NCI-H460 (cell line): ENCODE results near the gene ATRX. TPM values are rescaled to one million over a fixed set of nuclear protein-coding genes. Genes with fewer than 3 reads are reported as not detected.
"Not testable (repeated sequence)": the region's sequence is repeated elsewhere in the genome, so short reads cannot be mapped to it uniquely, and the experiment has no call there.

Experiments used
- DNase-seq: peaks from one replicate; pipeline ENCODE4 v3.0.0-alpha.2; 2016; ENCODE audit warnings: low read depth; ENCODE audit errors: extremely low read depth
- small RNA-seq, 2 experiments: library from RNA; depleted of rRNA; stranded (forward); fragments of <200 nt; gene quantifications; one replicate each; pipeline ENCODE3, GENCODE V24; 2014
- total RNA-seq: library from RNA; depleted of rRNA; stranded (reverse); fragments of >200 nt; shearing (Covaris generic); gene quantifications from 2 replicates; pipeline ENCODE4 v1.2.3, GENCODE V29; 2014; rRNA removed

The ATRX gene
- total RNA-seq, 1 experiment from 2014 or later, result 60.4 TPM

DNA sequence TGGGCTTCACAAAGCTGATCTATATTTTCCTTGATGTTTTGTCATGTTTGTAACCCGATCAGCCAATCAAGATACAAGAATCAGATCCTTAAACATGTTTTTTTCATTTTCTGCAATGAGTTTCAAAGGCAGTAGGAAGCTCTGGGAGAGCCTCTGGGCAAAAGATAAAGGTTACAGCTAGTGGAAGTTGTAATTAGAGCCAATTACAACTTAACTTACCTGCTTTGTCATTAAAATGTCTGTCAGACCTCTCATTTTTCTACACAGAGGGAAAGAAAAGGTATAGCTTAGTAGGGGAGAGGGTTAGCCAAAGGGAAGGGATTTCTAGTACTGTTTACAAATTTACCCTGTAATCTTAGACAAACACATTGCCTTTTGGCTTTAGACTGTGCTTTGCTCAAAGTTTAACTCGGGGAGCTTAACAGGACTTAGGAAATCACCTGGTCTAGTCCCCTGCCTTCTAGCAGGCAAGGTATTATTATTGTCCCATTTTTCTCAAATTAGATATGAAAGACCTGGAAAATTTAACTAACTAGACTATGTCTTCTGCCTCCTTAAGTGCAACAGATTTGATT, 283.0 kb downstream of the ATRX start:
- no peak for DNase-seq

- DNase-seq, result not testable (repeated sequence)
Measured at GRCh38 chrX:77500164-77500563, 285.9 kb downstream of the ATRX start.

- DNase-seq, result no peak
Measured at GRCh38 chrX:77493677-77494553, 292.1 kb downstream of the ATRX start.

GRCh38 chrX:77484045-77484444, 302.0 kb downstream of the ATRX start:
- no peak for DNase-seq

- DNase-seq, result no peak
Measured at GRCh38 chrX:77455437-77455836, 330.6 kb downstream of the ATRX start.

Small RNA genes within 50 kb of the gene (small RNA-seq; reads per million reads assigned to genes)
- gene FABP5P15, result 0 reads per million in 2 experiments

Other genes starting within 250 kb of the ATRX start
- 90.5 and 95.0 TPM in 2 replicates for gene MAGT1, start 109.2 kb upstream of the ATRX start, total RNA-seq
- 562 and 680 TPM in 2 replicates for gene COX7B, start 113.3 kb upstream of the ATRX start, total RNA-seq
- gene ATP7A, start 124.5 kb upstream of the ATRX start, total RNA-seq, result 9.4 and 9.6 TPM in 2 replicates
- 0.22 TPM in 1 of 2 replicates, not detected in the other for gene PGAM4, start 183.4 kb upstream of the ATRX start, total RNA-seq